A673 (cell line): ENCODE results near the gene KIF26A. TPM values are rescaled to one million over a fixed set of nuclear protein-coding genes. Genes with fewer than 3 reads are reported as not detected.
A peak's percentile ranks its signal among the peaks of the same experiment; 100 is the strongest.
"Not testable (repeated sequence)": the region's sequence is repeated elsewhere in the genome, so short reads cannot be mapped to it uniquely, and the experiment has no call there.

Experiments used
- BruUV-seq: library from RNA; stranded (reverse); fragments of 400-500 nt; replicated peaks from 2 replicates; lab custom pipeline; 2021; lab: Mats Ljungman, UMichigan
- CTCF ChIA-PET: fragments of 300-600 bp; sonication (Branson Sonifier 250); formaldehyde crosslinking; loops from one replicate; lab custom pipeline; 2022; ENCODE audit warnings: antibody characterized with exemption; lab: Charles Lee
- POLR2A ChIA-PET: fragments of 300-600 bp; sonication (Branson Sonifier 250); formaldehyde crosslinking; loops from one replicate; lab custom pipeline; 2022; ENCODE audit warnings: antibody characterized with exemption; ENCODE audit not compliant: low non-redundant PET; lab: Charles Lee
- DNase-seq: peaks from one replicate; pipeline ENCODE4 v3.0.0-alpha.2; 2015; ENCODE audit warnings: low spot score
- H3K27ac ChIP-seq: fragments of 200-600 bp; sonication (generic); 2 replicates; pipeline ENCODE4 v1.5.1; 2016; ENCODE audit warnings: mixed run types, low read depth, mild to moderate bottlenecking, mixed read lengths, antibody characterized with exemption, low read length; ENCODE audit not compliant: poor library complexity, severe bottlenecking
- H3K27me3 ChIP-seq: fragments of 200-600 bp; sonication (generic); replicated peaks from 2 replicates; pipeline ENCODE4 v1.6.1; 2017; ENCODE audit warnings: mixed run types, low read depth, mild to moderate bottlenecking, mixed read lengths, antibody characterized with exemption, low read length; ENCODE audit not compliant: insufficient read depth, poor library complexity
- H3K36me3 ChIP-seq: fragments of 200-600 bp; sonication (generic); 2 replicates; pipeline ENCODE4 v1.6.1; 2016; ENCODE audit warnings: mixed run types, mild to moderate bottlenecking, mixed read lengths, antibody characterized with exemption, low read length; ENCODE audit not compliant: insufficient read depth, poor library complexity, severe bottlenecking
- H3K4me1 ChIP-seq: fragments of 200-600 bp; sonication (generic); 2 replicates; pipeline ENCODE4 v1.6.1; 2017; ENCODE audit warnings: mixed run types, mild to moderate bottlenecking, mixed read lengths, antibody characterized with exemption, low read length; ENCODE audit not compliant: insufficient read depth, poor library complexity, severe bottlenecking
- H3K4me3 ChIP-seq: fragments of 200-600 bp; sonication (generic); 2 replicates; pipeline ENCODE4 v1.5.1; 2016; ENCODE audit warnings: low read depth, mixed run types, mild to moderate bottlenecking, mixed read lengths, low read length; ENCODE audit not compliant: poor library complexity, severe bottlenecking
- H3K9me3 ChIP-seq: fragments of 200-600 bp; sonication (generic); 2 replicates; pipeline ENCODE4 v1.6.1; 2016; ENCODE audit warnings: mixed run types, low read depth, mild to moderate bottlenecking, mixed read lengths, antibody characterized with exemption, low read length; ENCODE audit not compliant: poor library complexity, severe bottlenecking
- EZH2 ChIP-seq: fragments of 200-600 bp; sonication (generic); IDR thresholded peaks from 2 replicates; pipeline ENCODE4 v1.6.1; 2017; ENCODE audit warnings: borderline replicate concordance, low read depth, mild to moderate bottlenecking, mixed read lengths, antibody characterized with exemption, low read length; ENCODE audit not compliant: poor library complexity, severe bottlenecking
- intact Hi-C: fragments of 100-400 bp; cut with micrococcal nuclease; formaldehyde crosslinking; loops from one replicate; pipeline ENCODE4 v1.10.0; 2022; ENCODE audit not compliant: unreplicated experiment
- total RNA-seq: library from RNA; stranded (reverse); gene quantifications from 2 replicates; pipeline ENCODE4 v1.2.3, GENCODE V29; 2021
- TF ChIP-seq, protein P1 (sequence below): fragments of 300-800, 200-600 bp; sonication (generic); conservative IDR thresholded peaks from 2 replicates; pipeline ENCODE4 v1.5.1; 2017; ENCODE audit warnings: low read depth, mild to moderate bottlenecking, antibody characterized with exemption, low read length, moderate library complexity, mixed read lengths

Gene KIF26A
- total RNA-seq, 1 experiment from 2014 or later = 11.5 TPM

DNA sequence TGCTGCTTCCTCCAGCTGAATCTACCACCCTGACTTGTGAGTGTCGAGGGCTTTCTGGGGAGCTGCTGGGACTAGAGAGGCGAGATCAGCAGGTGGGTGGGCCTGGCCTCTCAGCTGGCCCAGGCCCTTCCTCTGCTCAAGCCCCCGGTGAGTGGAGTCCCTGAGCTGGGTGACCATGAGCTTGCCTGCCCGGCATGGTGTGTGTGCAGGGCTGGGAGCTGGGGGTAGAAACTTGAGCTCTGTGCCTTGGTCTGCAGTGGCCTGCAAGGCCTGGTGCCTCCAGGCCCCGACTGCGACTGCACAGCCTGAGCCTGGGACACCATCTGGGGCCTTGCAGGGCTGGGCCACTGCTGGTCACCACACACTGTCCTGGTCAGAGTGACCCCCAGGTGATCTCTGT is 67.4 kb downstream of the KIF26A start:
- DNase-seq = no peak
- no TSS peak for BruUV-seq
- intact Hi-C loops = no loop called here
- no peak for TF ChIP-seq EZH2
- TF ChIP-seq, protein P1, sequence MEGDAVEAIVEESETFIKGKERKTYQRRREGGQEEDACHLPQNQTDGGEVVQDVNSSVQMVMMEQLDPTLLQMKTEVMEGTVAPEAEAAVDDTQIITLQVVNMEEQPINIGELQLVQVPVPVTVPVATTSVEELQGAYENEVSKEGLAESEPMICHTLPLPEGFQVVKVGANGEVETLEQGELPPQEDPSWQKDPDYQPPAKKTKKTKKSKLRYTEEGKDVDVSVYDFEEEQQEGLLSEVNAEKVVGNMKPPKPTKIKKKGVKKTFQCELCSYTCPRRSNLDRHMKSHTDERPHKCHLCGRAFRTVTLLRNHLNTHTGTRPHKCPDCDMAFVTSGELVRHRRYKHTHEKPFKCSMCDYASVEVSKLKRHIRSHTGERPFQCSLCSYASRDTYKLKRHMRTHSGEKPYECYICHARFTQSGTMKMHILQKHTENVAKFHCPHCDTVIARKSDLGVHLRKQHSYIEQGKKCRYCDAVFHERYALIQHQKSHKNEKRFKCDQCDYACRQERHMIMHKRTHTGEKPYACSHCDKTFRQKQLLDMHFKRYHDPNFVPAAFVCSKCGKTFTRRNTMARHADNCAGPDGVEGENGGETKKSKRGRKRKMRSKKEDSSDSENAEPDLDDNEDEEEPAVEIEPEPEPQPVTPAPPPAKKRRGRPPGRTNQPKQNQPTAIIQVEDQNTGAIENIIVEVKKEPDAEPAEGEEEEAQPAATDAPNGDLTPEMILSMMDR = no peak
- no peaks in the 10 kb centered on the region for H3K9me3 ChIP-seq
- H3K36me3 ChIP-seq = no peaks in the 10 kb centered on the region
- CTCF ChIA-PET = interaction anchor here (1.4 kb wide), 1 partner anchor 18 kb away, joined by 4 read pairs; no protein-coding TSS in a partner anchor
- POLR2A ChIA-PET = no interaction called here
- no peak overlapping the region for H3K27ac ChIP-seq
- peaks cover 35% of the 10 kb centered on the region for H3K4me1 ChIP-seq
- no peak overlapping the region for H3K4me3 ChIP-seq
- no peaks in the 10 kb centered on the region for H3K27me3 ChIP-seq

DNA sequence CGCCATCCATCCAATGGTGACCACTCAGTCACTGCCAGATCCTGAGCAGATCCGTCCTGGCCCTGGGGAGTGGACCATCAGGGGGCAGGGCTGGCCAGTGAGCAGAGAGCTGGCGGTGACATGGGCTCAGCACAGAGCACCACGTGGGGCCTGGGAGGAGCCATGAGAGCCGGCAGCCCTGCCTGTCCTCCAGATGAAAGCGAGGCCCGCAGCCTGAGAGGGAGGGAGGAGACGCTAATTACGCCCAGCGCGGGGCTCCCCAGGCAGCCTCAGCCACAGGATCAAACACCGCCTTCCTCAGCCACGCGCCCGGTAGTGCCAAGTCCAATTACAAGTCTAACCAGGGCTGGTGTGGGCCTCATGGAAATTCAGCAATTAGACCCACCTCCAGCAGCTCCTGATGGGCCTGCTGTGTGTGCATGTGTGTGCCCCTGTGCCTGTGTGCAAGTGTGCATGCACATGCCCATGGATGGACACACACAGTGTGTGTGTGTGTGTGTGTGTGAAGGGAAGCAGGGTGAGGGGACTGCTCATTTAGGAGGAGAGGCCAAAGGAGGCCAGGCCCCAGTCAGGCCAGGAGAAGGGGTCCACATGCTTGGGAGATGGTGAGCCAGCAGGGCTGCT is 68.0 kb downstream of the KIF26A start:
- H3K9me3 ChIP-seq = no peaks in the 10 kb centered on the region
- CTCF ChIA-PET = interaction anchor here (1.4 kb wide), 1 partner anchor 17 kb away, joined by 4 read pairs; no protein-coding TSS in a partner anchor

DNA sequence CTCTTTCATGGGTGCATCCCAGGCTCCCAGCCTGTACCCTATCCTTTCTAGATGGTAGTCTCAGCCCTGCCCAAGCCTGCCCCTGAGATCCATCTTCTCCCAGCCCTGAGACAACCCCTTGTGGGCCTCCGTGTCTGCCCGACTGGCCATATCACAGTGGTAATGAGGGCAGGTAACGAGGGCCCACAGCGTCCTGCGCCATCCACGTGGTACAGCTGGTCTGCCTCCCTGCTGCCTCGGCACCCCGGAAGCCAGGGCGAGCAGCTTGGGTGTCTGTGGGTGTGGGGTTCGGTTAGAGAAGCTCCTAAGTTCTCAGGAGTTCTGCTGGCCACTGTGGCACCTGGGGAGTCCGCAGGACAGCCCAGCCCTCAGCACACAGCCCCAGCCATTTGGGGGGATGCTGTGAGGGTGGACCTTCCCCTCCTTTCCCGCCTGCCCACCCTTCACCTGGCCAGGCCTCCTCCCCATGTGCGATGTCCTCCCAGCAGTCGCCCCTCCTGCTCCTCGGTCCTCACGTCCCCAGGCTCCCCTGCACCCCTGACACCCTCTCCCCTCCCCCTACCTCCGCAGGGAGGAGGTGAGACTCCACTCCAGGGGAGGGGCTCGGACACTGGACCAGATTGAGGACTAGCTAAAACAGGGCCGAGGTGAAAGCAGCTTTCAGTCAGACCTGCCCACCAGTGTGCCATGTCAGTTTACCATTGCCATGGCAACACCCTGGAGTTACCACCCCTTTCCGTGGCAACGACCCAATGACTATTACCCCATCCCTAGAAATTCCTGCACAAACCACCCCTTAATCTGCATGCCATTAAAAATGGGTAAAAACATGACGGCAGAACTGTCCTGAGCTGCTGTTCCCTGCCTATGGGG is 69.0 kb downstream of the KIF26A start:
- Histone ChIP-seq H3K9me3 (no peaks in the 10 kb centered on the region), H3K36me3 (no peaks in the 10 kb centered on the region), H3K27ac (no peak overlapping the region), H3K4me1 (peaks cover 19% of the 10 kb centered on the region), H3K4me3 (no peak overlapping the region), H3K27me3 (no peaks in the 10 kb centered on the region)
- TF ChIP-seq, protein P1 = no peak
- TF ChIP-seq EZH2 = no peak
- POLR2A ChIA-PET = no interaction called here
- CTCF ChIA-PET = no interaction called here
- BruUV-seq = no TSS peak
- no peak for DNase-seq
- intact Hi-C loops = no loop called here

More for the DNA sequence above, 68.0 kb downstream of the KIF26A start:
- Histone ChIP-seq H3K4me1 (peaks cover 29% of the 10 kb centered on the region), H3K4me3 (no peak overlapping the region), H3K27ac (no peak overlapping the region), H3K36me3 (no peaks in the 10 kb centered on the region), H3K27me3 (no peaks in the 10 kb centered on the region)
- BruUV-seq = no TSS peak
- intact Hi-C loops = no loop called here
- POLR2A ChIA-PET = no interaction called here
- peak; percentile 80 for DNase-seq
- TF ChIP-seq, protein P1 = no peak
- no peak for TF ChIP-seq EZH2

DNA sequence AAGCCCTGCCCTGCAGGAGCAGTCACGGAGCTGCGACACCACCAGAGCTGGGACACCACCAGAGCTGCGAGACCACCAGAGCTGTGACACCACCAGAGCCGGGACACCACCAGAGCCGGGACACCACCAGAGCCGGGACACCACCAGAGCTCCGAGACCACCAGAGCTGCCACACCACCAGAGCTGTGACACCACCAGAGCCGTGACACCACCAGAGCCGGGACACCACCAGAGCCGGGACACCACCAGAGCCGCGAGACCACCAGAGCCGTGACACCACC is 69.6 kb downstream of the KIF26A start:
- POLR2A ChIA-PET, BruUV-seq, CTCF ChIA-PET, H3K27ac ChIP-seq, H3K9me3 ChIP-seq, H3K4me3 ChIP-seq, H3K36me3 ChIP-seq, H3K27me3 ChIP-seq, DNase-seq, intact Hi-C loops: not testable (repeated sequence)
- peaks cover 14% of the 10 kb centered on the region for H3K4me1 ChIP-seq

DNA sequence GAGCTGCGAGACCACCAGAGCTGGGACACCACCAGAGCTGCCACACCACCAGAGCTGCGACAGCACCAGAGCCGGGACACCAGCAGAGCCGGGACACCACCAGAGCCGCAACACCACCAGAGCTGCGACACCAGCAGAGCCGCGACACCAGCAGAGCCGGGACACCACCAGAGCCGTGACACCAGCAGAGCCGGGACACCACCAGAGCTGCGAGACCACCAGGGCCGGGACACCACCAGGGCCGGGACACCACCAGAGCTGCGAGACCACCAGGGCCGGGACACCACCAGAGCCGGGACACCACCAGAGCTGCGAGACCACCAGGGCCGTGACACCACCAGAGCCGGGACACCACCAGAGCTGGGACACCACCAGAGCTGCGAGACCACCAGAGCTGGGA is 69.9 kb downstream of the KIF26A start:
- H3K36me3 ChIP-seq, intact Hi-C loops, DNase-seq, POLR2A ChIA-PET, H3K27ac ChIP-seq, H3K27me3 ChIP-seq, CTCF ChIA-PET, H3K4me3 ChIP-seq, H3K9me3 ChIP-seq, BruUV-seq: not testable (repeated sequence)
- peaks cover 11% of the 10 kb centered on the region for H3K4me1 ChIP-seq
